ENCODE data around the gene TSEN2. TPM values are rescaled to one million over a fixed set of nuclear protein-coding genes. Genes with fewer than 3 reads are reported as not detected.

TSEN2 gene
- total RNA-seq (2016; rRNA removed; fragmentation: Illumina TruSeq; extraction: Trizol) (16.4 and 17.3 TPM in 2 replicates), polyA plus RNA-seq (2011; rRNA removed) (11.0 and 11.5 TPM in 2 replicates), polyA minus RNA-seq (2011; rRNA and poly(A)+ RNA removed; ENCODE audit: low replicate concordance) (19.0 and 68.2 TPM in 2 replicates), Bru-seq, nascent RNA (percentile 73 among the genes with signal in this experiment), BruChase-seq, experiment 1, labeled RNA remaining after a 6-hour chase (percentile 53 among the genes with signal in this experiment), BruChase-seq, experiment 2, labeled RNA remaining after a 2-hour chase (percentile 71 among the genes with signal in this experiment)
- 8.7 and 13.6 TPM in 2 replicates for total RNA-seq (2016; cell fraction: cytosol; rRNA removed; fragmentation: Illumina TruSeq; extraction: Trizol; ENCODE audit: low read depth)
- total RNA-seq (2016; cell fraction: insoluble cytoplasmic fraction; rRNA removed; fragmentation: Illumina TruSeq; extraction: Trizol), result 15.8 and 19.3 TPM in 2 replicates
- total RNA-seq (2016; cell fraction: membrane; rRNA removed; fragmentation: Illumina TruSeq; extraction: Trizol), result 9.1 and 9.4 TPM in 2 replicates
- total RNA-seq (2016; cell fraction: nucleus; rRNA removed; fragmentation: Illumina TruSeq; extraction: Trizol), result 21.4 and 24.3 TPM in 2 replicates
- polyA plus RNA-seq (2011; cell fraction: cytosol; rRNA removed), result 3.9 and 4.1 TPM in 2 replicates
- 14.2 and 17.5 TPM in 2 replicates for polyA plus RNA-seq (2011; cell fraction: nucleus; rRNA removed)
- polyA plus RNA-seq (2012), result 8.1 and 9.3 TPM in 2 replicates
- polyA plus RNA-seq (2016; cell fraction: cytosol; fragmentation: Illumina TruSeq; extraction: Trizol; ENCODE audit: low read depth), result 2.0 and 2.5 TPM in 2 replicates
- 13.0 and 13.8 TPM in 2 replicates for polyA plus RNA-seq (2016; cell fraction: insoluble cytoplasmic fraction; fragmentation: Illumina TruSeq; extraction: Trizol; ENCODE audit: low read depth)
- polyA plus RNA-seq (2016; cell fraction: membrane; fragmentation: Illumina TruSeq; extraction: Trizol; ENCODE audit: low read depth), result 2.9 and 4.2 TPM in 2 replicates
- polyA plus RNA-seq (2016; cell fraction: nucleus; fragmentation: Illumina TruSeq; extraction: Trizol; ENCODE audit: insufficient read depth, low read depth), result 28.7 and 33.4 TPM in 2 replicates
- polyA minus RNA-seq (2011; cell fraction: cytosol; rRNA and poly(A)+ RNA removed), result 5.5 and 5.6 TPM in 2 replicates
- polyA minus RNA-seq (2011; cell fraction: nucleus; rRNA and poly(A)+ RNA removed), result 27.9 and 34.7 TPM in 2 replicates
- long read RNA-seq, experiment 1, partial matches to known transcripts, result 3 of 10 reads
- long read RNA-seq, experiment 1, other reads (novel, unspliced or antisense), result 6 of 10 reads
- long read RNA-seq, experiment 2, partial matches to known transcripts, result 4 of 12 reads
- long read RNA-seq, experiment 2, other reads (novel, unspliced or antisense), result 6 of 12 reads

DNA sequence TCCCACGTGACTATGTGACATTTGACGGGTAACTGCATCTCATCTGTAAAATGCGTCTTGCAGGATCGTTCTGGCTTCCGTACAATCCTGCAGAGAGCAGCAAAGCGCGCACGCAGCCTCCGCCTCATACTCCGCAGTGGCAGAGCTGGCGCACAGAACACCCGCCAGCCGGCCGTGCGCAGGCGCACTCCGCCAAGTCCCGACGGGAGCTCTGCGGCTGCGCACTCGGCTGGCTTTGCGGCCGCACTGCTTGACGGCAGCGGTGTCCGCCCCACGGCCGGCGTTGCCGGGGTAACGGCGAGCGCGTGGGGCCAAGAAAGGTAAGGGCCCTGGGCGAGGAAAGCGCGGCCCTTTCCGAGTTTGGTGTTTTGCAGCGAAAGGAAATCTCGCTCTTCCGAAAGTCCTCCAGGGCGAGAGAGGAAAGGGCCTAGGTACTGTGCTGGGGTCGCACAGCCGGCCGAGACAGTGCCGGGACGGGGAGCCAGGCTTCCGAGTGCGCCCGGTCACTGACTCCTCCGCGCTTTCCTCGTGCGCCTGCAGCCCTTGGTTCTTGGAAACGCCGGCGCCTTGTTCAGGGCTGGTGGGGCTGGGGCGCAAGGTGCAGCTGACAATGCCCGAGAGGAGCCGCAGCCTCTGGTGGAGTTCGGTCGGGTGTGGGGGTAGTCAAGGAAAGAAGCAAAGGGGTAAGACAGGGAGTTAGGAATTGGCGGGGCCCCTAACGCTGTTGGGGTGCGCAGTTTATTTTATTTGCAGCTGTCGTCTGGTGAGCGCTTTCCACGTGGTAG is at the start of gene TSEN2:
Gene TSEN2 (plus strand): TSS at position 283 of the 785 bp plus-strand sequence. CDS start 5,321 bp downstream, outside the sequence.
- DNase-seq (ENCODE audit: low spot score), result peak; percentile 87
- Histone ChIP-seq H3K27ac (ENCODE audit: extremely low read length, insufficient read depth, low read length) (peak within 1 kb of the TSS; percentile 75), H3K4me3 (replicated peaks in 1 of 3; ENCODE audit: insufficient read depth in 1 of 3, low read depth in 2 of 3, low read length in 3 of 3) (peak within 1 kb of the TSS; percentile 78 to 84 (median 79)), H3K36me3 (replicated peaks in 1 of 2; ENCODE audit: control insufficient read depth in 1 of 2, insufficient read depth in 2 of 2, low read length in 2 of 2) (peaks cover 0 to 2% of the 10 kb centered on the region in 2 experiments; a peak in 1 of 5 replicates), H2AFZ (ENCODE audit: low read length) (peak within 1 kb of the TSS; percentile 16), H3K9ac (ENCODE audit: insufficient read depth, low read depth, low read length) (peak within 1 kb of the TSS; percentile 74), H4K20me1 (ENCODE audit: insufficient read depth, low read length) (no peaks in the 10 kb centered on the region), H3K4me1 (ENCODE audit: insufficient read depth, low read length) (peaks cover 50% of the 10 kb centered on the region), H3K27me3 (ENCODE audit: control insufficient read depth in 1 of 2, insufficient read depth in 2 of 2, low read length in 2 of 2) (no peaks in the 10 kb centered on the region), H3K9me3 (ENCODE audit: low read length) (no peaks in the 10 kb centered on the region), H3K79me2 (ENCODE audit: insufficient read depth, low read length) (peaks cover 17% of the 10 kb centered on the region), H3K4me2 (ENCODE audit: low read depth, low read length) (peak within 1 kb of the TSS; percentile 100)
- peak; percentile 95 for ATAC-seq
- BruUV-seq (replicated peaks), result TSS peak; percentile 73
- ChIA-PET POLR2A (interaction anchor here (0.8 to 3.1 kb wide), 16 partner anchors 9 to 329 kb away, joined by 3 to 19 read pairs (median 3); partner anchors contain the start of gene RAF1), CTCF (ENCODE audit: low intra/inter-chr PET ratio, low total read pairs) (no interaction called here)
- WGBS (ENCODE audit: low lambda C conversion rate), result 0% methylated on average over 13 of the region's 69 CpGs
- intact Hi-C loops (cut with micrococcal nuclease; ENCODE audit: unreplicated experiment) (loop anchor here (5.0 to 10.0 kb wide), 3 partner anchors 170 to 307 kb away; partner anchors contain the start of gene PPARG), in situ Hi-C loops (cut with HindIII; ENCODE audit: extremely low pct_ligation_motif_present, low pct_unique_long_range_greater_than_20kb) (loop anchor here (5.0 kb wide), 1 partner anchor 197 kb away; the partner anchor contains the start of gene PPARG)
- peak; percentile 82 for FAIRE-seq
- TF ChIP-seq ZNF33B (CRISPR knock-in tag; IDR thresholded peaks at IDR 0.05) (no peak), ETV5 (CRISPR knock-in tag; IDR thresholded peaks at IDR 0.05; ENCODE audit: borderline replicate concordance) (peak; percentile 9), ZNF256 (CRISPR knock-in tag; conservative IDR thresholded peaks at IDR 0.05) (no peak), CBX2 (IDR thresholded peaks at IDR 0.05; ENCODE audit: low read depth, low read length) (no peak), CBX2 (CRISPR knock-in tag; IDR thresholded peaks at IDR 0.05; ENCODE audit: low read depth) (no peak), RERE (CRISPR knock-in tag; IDR thresholded peaks at IDR 0.05; ENCODE audit: low read depth) (no peak), ZNF709 (CRISPR knock-in tag; IDR thresholded peaks at IDR 0.05) (peak; percentile 47; the same call in 1 of the 2 replicates), ATF4 (CRISPR knock-in tag; IDR thresholded peaks at IDR 0.05) (peak in 1 of 2 experiments; percentile 54; a peak in 1 of 4 replicates), KDM4B (CRISPR knock-in tag; IDR thresholded peaks at IDR 0.05) (0 out of 2 replicates have a peak, but pooled peaks have one; percentile 10), SETDB1 (CRISPR knock-in tag; IDR thresholded peaks at IDR 0.05; ENCODE audit: borderline replicate concordance) (no peak), ZNF790 (CRISPR knock-in tag; IDR thresholded peaks at IDR 0.05; ENCODE audit: borderline replicate concordance) (peak; percentile 68; the same call in 1 of the 2 replicates)
